H1 (cell line): ENCODE measurements around the gene SAMD4A. TPM values are rescaled to one million over a fixed set of nuclear protein-coding genes. Genes with fewer than 3 reads are reported as not detected.
A peak's percentile ranks its signal among the peaks of the same experiment; 100 is the strongest.

ENCODE experiments used
- CTCF ChIA-PET: fragments of 300-600 bp; sonication (Branson Sonifier 250); formaldehyde crosslinking; loops from one replicate; lab custom pipeline; 2021; ENCODE audit not compliant: partially characterized antibody; lab: Charles Lee
- POLR2A ChIA-PET: fragments of 300-600 bp; sonication (Branson Sonifier 250); formaldehyde crosslinking; loops from one replicate; lab custom pipeline; 2021; ENCODE audit warnings: inconsistent platforms; ENCODE audit not compliant: partially characterized antibody; lab: Charles Lee
- DNase-seq, 2 experiments: peaks; one replicate each; pipeline versions ENCODE4 v3.0.0 to v3.0.0-alpha.2; 2010 to 2022; ENCODE audit warnings: low spot score in 2 of 2, low read depth in 1 of 2, mixed read lengths in 1 of 2
- FAIRE-seq: peaks from 2 replicates; lab custom pipeline; 2011; peaks lifted over from hg19 to GRCh38; lab: Jason Lieb, UNC
- H2AFZ ChIP-seq: 2 replicates; pipeline ENCODE4 v1.8.1; 2012; ENCODE audit warnings: low read length, inconsistent platforms
- H2AK5ac ChIP-seq: 2 replicates; pipeline ENCODE4 v1.6.1; 2013; ENCODE audit warnings: low read depth, low read length
- H2BK120ac ChIP-seq: replicated peaks from 2 replicates; pipeline ENCODE3; 2013; ENCODE audit warnings: low read depth, low read length, inconsistent platforms
- H2BK12ac ChIP-seq: 2 replicates; pipeline ENCODE4 v1.6.1; 2013; ENCODE audit warnings: low read depth, low read length
- H2BK15ac ChIP-seq: 2 replicates; pipeline ENCODE4 v1.6.1; 2013; ENCODE audit warnings: low read length
- H2BK20ac ChIP-seq: 2 replicates; pipeline ENCODE4 v1.6.1; 2013; ENCODE audit warnings: low read length
- H2BK5ac ChIP-seq: 2 replicates; pipeline ENCODE4 v1.6.1; 2013; ENCODE audit warnings: low read depth, low read length
- H3K14ac ChIP-seq: 2 replicates; pipeline ENCODE4 v1.6.1; 2013; ENCODE audit warnings: inconsistent platforms; ENCODE audit not compliant: insufficient read length
- H3K18ac ChIP-seq: 2 replicates; pipeline ENCODE4 v1.6.1; 2013; ENCODE audit warnings: low read length; ENCODE audit errors: extremely low read depth
- H3K23ac ChIP-seq: 2 replicates; pipeline ENCODE4 v1.6.1; 2013; ENCODE audit warnings: inconsistent platforms; ENCODE audit not compliant: insufficient read length
- H3K23me2 ChIP-seq: 2 replicates; pipeline ENCODE4 v1.6.1; 2013; ENCODE audit warnings: low read depth, low read length
- H3K27ac ChIP-seq: 2 replicates; pipeline ENCODE4 v1.6.1; 2011; ENCODE audit warnings: low read depth, low read length, inconsistent platforms
- H3K27me3 ChIP-seq, 4 experiments: replicated peaks in 1 of 4; 1 replicate in 1 of 4; 2 replicates in 3 of 4; pipeline versions ENCODE4 v1.6.1 to v1.8.1; 2011 to 2013; ENCODE audit warnings: low read length in 3 of 4, mild to moderate bottlenecking in 3 of 4, inconsistent platforms in 2 of 4, mixed read lengths in 2 of 4, moderate library complexity in 1 of 4; ENCODE audit not compliant: control insufficient read depth in 3 of 4, insufficient read depth in 3 of 4; ENCODE audit errors: extremely low read depth in 1 of 4
- H3K36me3 ChIP-seq, 4 experiments: 2 replicates each; pipeline versions ENCODE4 v1.6.1 to v1.8.1; 2011 to 2013; ENCODE audit warnings: mild to moderate bottlenecking in 4 of 4, low read length in 3 of 4, moderate library complexity in 2 of 4, control low read depth in 1 of 4, inconsistent platforms in 1 of 4; ENCODE audit not compliant: insufficient read depth in 4 of 4, control insufficient read depth in 2 of 4
- H3K4ac ChIP-seq: replicated peaks from 2 replicates; pipeline ENCODE3; 2013; ENCODE audit warnings: low read length, low read depth, mixed read lengths, inconsistent platforms; ENCODE audit not compliant: insufficient read length
- H3K4me1 ChIP-seq, 4 experiments: replicated peaks in 1 of 4; 1 replicate in 1 of 4; 2 replicates in 3 of 4; pipeline versions ENCODE4 v1.6.1 to v1.8.1; 2011 to 2013; ENCODE audit warnings: low read length in 3 of 4, inconsistent platforms in 2 of 4, mixed read lengths in 1 of 4; ENCODE audit not compliant: insufficient read depth in 4 of 4, control insufficient read depth in 3 of 4
- H3K4me2 ChIP-seq, 2 experiments: 2 replicates each; pipeline versions ENCODE4 v1.6.1 to v1.8.1; 2011 to 2013; ENCODE audit warnings: low read depth in 2 of 2, low read length in 2 of 2, control low read depth in 1 of 2, inconsistent platforms in 1 of 2, mild to moderate bottlenecking in 1 of 2; ENCODE audit not compliant: insufficient read depth in 1 of 2
- H3K4me3 ChIP-seq, 4 experiments: fragments of 200-600, 300-600 bp in 1 of 4; sonication (generic), shearing (Covaris generic), sonication (Bioruptor Twin) in 1 of 4; 2 replicates each; pipeline versions ENCODE4 v1.5.1 to v1.8.1; 2011 to 2016; ENCODE audit warnings: low read length in 4 of 4, low read depth in 3 of 4, control low read depth in 2 of 4, inconsistent platforms in 2 of 4, mild to moderate bottlenecking in 2 of 4, mixed read lengths in 1 of 4, moderate library complexity in 1 of 4; ENCODE audit not compliant: insufficient read depth in 2 of 4; ENCODE audit errors: extremely low read depth in 1 of 4
- H3K56ac ChIP-seq: replicated peaks from 2 replicates; pipeline ENCODE3; 2013; ENCODE audit warnings: low read depth, mild to moderate bottlenecking, mixed read lengths, low read length, inconsistent platforms; ENCODE audit not compliant: insufficient read length
- H3K79me1 ChIP-seq: 2 replicates; pipeline ENCODE4 v1.6.1; 2013; ENCODE audit warnings: low read depth, low read length, control low read depth
- H3K79me2 ChIP-seq, 2 experiments: 2 replicates each; pipeline versions ENCODE4 v1.6.1 to v1.8.1; 2012 to 2013; ENCODE audit warnings: low read length in 2 of 2, mild to moderate bottlenecking in 2 of 2, inconsistent platforms in 1 of 2; ENCODE audit not compliant: insufficient read depth in 2 of 2, control insufficient read depth in 1 of 2
- H3K9ac ChIP-seq, 4 experiments: replicated peaks in 1 of 4; 1 replicate in 1 of 4; 2 replicates in 3 of 4; pipeline versions ENCODE4 v1.6.1 to v1.8.1; 2011 to 2013; ENCODE audit warnings: low read depth in 3 of 4, low read length in 3 of 4, control low read depth in 2 of 4, mild to moderate bottlenecking in 2 of 4, moderate library complexity in 2 of 4, inconsistent platforms in 1 of 4; ENCODE audit errors: extremely low read depth in 1 of 4
- H3K9me3 ChIP-seq, 2 experiments: 2 replicates each; pipeline versions ENCODE4 v1.6.1 to v1.8.1; 2012 to 2013; ENCODE audit warnings: mild to moderate bottlenecking in 2 of 2, moderate library complexity in 2 of 2, control low read depth in 1 of 2, inconsistent platforms in 1 of 2, low read depth in 1 of 2, low read length in 1 of 2, mixed read lengths in 1 of 2; ENCODE audit not compliant: insufficient read depth in 2 of 2
- H4K20me1 ChIP-seq, 2 experiments: replicated peaks in 1 of 2; 2 replicates each; pipeline versions ENCODE3 to v1.8.1; 2011 to 2013; ENCODE audit warnings: inconsistent platforms in 2 of 2, low read length in 2 of 2, mild to moderate bottlenecking in 1 of 2; ENCODE audit not compliant: insufficient read depth in 2 of 2, control insufficient read depth in 1 of 2
- H4K5ac ChIP-seq: 2 replicates; pipeline ENCODE4 v1.6.1; 2013; ENCODE audit warnings: low read length, low read depth, mixed read lengths, inconsistent platforms; ENCODE audit not compliant: insufficient read length
- H4K8ac ChIP-seq: 2 replicates; pipeline ENCODE4 v1.8.0; 2013; ENCODE audit warnings: mild to moderate bottlenecking, moderate library complexity, low read length, inconsistent platforms; ENCODE audit not compliant: insufficient read depth; ENCODE audit errors: extremely low read depth
- H4K91ac ChIP-seq: replicated peaks from 2 replicates; pipeline ENCODE3; 2013; ENCODE audit warnings: low read length, mixed read lengths, inconsistent platforms; ENCODE audit not compliant: insufficient read length
- CREB1 ChIP-seq: IDR thresholded peaks from 2 replicates; pipeline ENCODE4 v1.6.1; 2012; ENCODE audit warnings: inconsistent platforms
- E2F6 ChIP-seq: IDR thresholded peaks from 2 replicates; pipeline ENCODE4 v1.6.1; 2012; ENCODE audit warnings: inconsistent platforms
- FOSL1 ChIP-seq: IDR thresholded peaks from 2 replicates; pipeline ENCODE4 v1.6.1; 2011; ENCODE audit warnings: mild to moderate bottlenecking, low read depth, low read length, moderate library complexity; ENCODE audit not compliant: insufficient read depth
- POLR2A ChIP-seq, 2 experiments: IDR thresholded peaks; 1 replicate in 1 of 2; 2 replicates in 1 of 2; pipeline ENCODE4 v1.6.1; 2011; ENCODE audit warnings: low read depth in 2 of 2, low read length in 2 of 2, mild to moderate bottlenecking in 2 of 2; ENCODE audit errors: control extremely low read depth in 1 of 2
- SIX5 ChIP-seq: IDR thresholded peaks from 2 replicates; pipeline ENCODE4 v1.6.1; 2011; ENCODE audit warnings: mild to moderate bottlenecking, low read depth, low read length
- USF2 ChIP-seq: IDR thresholded peaks from 2 replicates; pipeline ENCODE4 v1.6.1; 2011; ENCODE audit warnings: low read length, improper control_type of control experiment
- WGBS, 2 experiments: shearing (Covaris generic) in 1 of 2; methylation state at CpG; one replicate each; pipeline versions ENCODE4 v1.1.6 to v1.1.7; 2013 to 2015; ENCODE audit warnings: low lambda C conversion rate in 2 of 2, mixed read lengths in 2 of 2, inconsistent platforms in 1 of 2, low coverage in 1 of 2, missing lambda C conversion rate in 1 of 2; ENCODE audit not compliant: insufficient replicate concordance in 2 of 2, insufficient coverage in 1 of 2, insufficient read length in 1 of 2; ENCODE audit errors: extremely low coverage in 1 of 2, missing lambda C conversion rate in 1 of 2; 5-methylcytosine and 5-hydroxymethylcytosine counted together
- polyA plus RNA-seq, 7 experiments: library from polyadenylated mRNA; depleted of rRNA in 3 of 7; stranded (reverse) in 5 of 7; unstranded in 2 of 7; fragments of >200 nt in 5 of 7; fragments of 200-250 nt in 2 of 7; gene quantifications; 1 replicate in 5 of 7; 2 replicates in 1 of 7; 4 replicates in 1 of 7; pipeline versions ENCODE4 v1.2.1 to v1.2.3, GENCODE V29; 2011 to 2013; ENCODE audit warnings: missing spikeins in 2 of 7, mixed read lengths in 2 of 7
- total RNA-seq: library from RNA; stranded (reverse); fragmentation: NEBNext Ultra II Directional; extraction: Animal tissue kit (Norgen Biotek cat#: 25700); gene quantifications from 2 replicates; pipeline ENCODE4 v1.2.1, GENCODE V29; 2021

The SAMD4A gene
- total and polyA plus RNA-seq, 2 of the 8 experiments (the other 6 are each of a cell fraction or from before 2014, with no cell fraction given), result 2.4 to 12.3 TPM

GRCh38 chr14:54627219-54627539, 60.3 kb downstream of the SAMD4A start:
- Histone ChIP-seq H2BK15ac (no peak overlapping the region), H2AK5ac (no peak overlapping the region; the same call in 1 of the 2 replicates), H4K8ac (no peak overlapping the region), H3K18ac (no peak overlapping the region), H3K14ac (no peak overlapping the region), H3K4me1 (peaks cover 0 to 15% (median 7%) of the 10 kb centered on the region in 4 experiments; a peak in 5 of 7 replicates), H2BK5ac (0 out of 2 replicates have a peak overlapping the region, but pooled peaks have one; percentile 7), H3K4ac (no peak overlapping the region), H2BK120ac (no peak overlapping the region), H4K91ac (no peak overlapping the region), H3K36me3 (no peaks in the 10 kb centered on the region), H3K27me3 (no peaks in the 10 kb centered on the region), H3K79me1 (peaks cover 3% of the 10 kb centered on the region; the same call in 1 of the 2 replicates), H3K23me2 (no peaks in the 10 kb centered on the region; the same call in 1 of the 2 replicates), H3K4me3 (no peak overlapping the region), H3K56ac (no peak overlapping the region), H2BK20ac (no peak overlapping the region), H3K27ac (no peak overlapping the region), H3K9me3 (no peaks in the 10 kb centered on the region), H2AFZ (no peak overlapping the region), H4K5ac (no peak overlapping the region), H3K9ac (no peak overlapping the region), H3K79me2 (no peaks in the 10 kb centered on the region), H3K23ac (no peak overlapping the region), H3K4me2 (no peak overlapping the region), H2BK12ac (peak overlapping the region; percentile 35; the same call in 1 of the 2 replicates), H4K20me1 (no peaks in the 10 kb centered on the region)
- ChIA-PET CTCF (interaction anchor here (0.8 to 2.3 kb wide), 6 partner anchors 13 to 146 kb away, joined by 3 to 22 read pairs (median 4); no protein-coding TSS in a partner anchor), POLR2A (interaction anchor here (1.1 to 1.9 kb wide), 2 partner anchors 13 to 17 kb away, joined by 3 to 7 read pairs; no protein-coding TSS in a partner anchor)
- no peak for FAIRE-seq
- no peak for TF ChIP-seq FOSL1
- TF ChIP-seq SIX5, result no peak
- TF ChIP-seq CREB1, result no peak
- no peak for TF ChIP-seq POLR2A (IDR thresholded peaks at IDR 0.05; ENCODE audit: control extremely low read depth in 1 of 2, low read depth in 2 of 2, low read length in 2 of 2)
- no peak for TF ChIP-seq USF2
- TF ChIP-seq E2F6, result no peak
- no peak for DNase-seq
- 89% methylated on average over 4 of the region's 4 CpGs; no CpG with 5 or more reads in 1 of the 2 experiments for WGBS, 2 experiments
